Fibroblast of skin of right biceps (primary cell): ENCODE results near the gene LILRB2.
"Not testable (repeated sequence)": the region's sequence is repeated elsewhere in the genome, so short reads cannot be mapped to it uniquely, and the experiment has no call there.

Experiments
- DNase-seq: peaks from one replicate; pipeline ENCODE4 v3.0.0-alpha.2; 2013

LILRB2 gene

DNA sequence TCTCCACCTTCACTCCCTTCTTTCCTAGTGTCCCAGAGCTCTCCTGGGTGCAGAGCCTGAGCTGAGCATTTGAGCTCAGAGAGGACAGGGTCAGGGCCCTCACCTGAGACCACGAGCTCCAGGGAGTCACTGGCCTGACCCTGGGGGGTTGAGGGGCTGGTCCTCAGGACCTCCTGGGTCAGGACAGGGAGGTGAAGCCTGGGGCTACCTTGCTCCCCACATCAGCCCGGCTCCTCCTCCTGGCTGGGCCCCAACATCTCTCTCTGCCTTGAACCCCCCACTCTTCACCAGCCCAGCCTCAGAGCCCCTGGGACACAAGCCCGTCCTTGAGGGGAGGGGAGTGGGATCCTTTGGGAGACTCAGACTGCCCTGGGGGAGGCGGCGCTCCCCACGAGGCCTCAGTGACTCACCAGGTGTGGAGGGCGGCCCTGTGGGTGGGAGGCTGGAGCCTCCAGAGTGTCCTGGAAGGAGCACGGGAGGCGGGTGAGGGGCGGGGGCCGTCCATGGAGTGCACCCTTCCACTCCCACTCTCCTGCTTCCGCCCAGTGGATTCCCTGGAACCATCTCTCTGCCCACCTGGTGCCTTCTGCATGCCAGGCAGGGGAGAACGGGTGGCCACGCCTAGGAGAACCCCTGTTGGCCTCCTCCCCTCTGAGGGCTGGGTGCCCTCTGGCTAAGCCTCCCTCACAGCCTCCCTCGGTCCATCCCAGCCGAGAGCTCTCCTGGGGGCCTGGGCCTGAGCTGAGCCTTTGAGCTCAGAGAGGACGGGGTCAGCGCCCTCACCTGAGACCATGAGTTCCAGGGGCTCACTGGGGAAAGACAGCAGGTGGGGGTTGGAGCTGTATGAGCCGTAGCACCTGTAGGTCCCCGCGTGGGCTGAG, 41.2 kb downstream of the LILRB2 start:
- DNase-seq, result not testable (repeated sequence)

DNA sequence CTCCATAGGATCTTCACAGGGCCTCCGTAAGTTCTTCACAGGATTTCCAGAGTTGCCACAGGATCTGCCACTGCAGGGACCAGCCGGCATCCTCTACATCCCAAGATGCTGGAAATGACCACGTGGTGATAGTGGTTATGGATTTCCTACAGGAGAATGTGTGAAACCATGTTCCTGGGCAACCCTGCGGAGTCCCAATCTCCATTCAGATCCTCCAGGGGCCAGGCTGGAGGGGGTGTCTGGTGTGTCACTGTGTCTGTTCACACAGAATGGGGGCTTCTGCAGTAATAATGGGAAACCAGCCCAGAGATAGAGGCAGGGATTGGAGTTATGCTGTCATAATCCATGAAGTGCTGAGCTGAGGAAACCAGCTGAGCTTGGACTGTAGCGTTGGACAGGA, 47.0 kb downstream of the LILRB2 start:
- no peak for DNase-seq

DNA sequence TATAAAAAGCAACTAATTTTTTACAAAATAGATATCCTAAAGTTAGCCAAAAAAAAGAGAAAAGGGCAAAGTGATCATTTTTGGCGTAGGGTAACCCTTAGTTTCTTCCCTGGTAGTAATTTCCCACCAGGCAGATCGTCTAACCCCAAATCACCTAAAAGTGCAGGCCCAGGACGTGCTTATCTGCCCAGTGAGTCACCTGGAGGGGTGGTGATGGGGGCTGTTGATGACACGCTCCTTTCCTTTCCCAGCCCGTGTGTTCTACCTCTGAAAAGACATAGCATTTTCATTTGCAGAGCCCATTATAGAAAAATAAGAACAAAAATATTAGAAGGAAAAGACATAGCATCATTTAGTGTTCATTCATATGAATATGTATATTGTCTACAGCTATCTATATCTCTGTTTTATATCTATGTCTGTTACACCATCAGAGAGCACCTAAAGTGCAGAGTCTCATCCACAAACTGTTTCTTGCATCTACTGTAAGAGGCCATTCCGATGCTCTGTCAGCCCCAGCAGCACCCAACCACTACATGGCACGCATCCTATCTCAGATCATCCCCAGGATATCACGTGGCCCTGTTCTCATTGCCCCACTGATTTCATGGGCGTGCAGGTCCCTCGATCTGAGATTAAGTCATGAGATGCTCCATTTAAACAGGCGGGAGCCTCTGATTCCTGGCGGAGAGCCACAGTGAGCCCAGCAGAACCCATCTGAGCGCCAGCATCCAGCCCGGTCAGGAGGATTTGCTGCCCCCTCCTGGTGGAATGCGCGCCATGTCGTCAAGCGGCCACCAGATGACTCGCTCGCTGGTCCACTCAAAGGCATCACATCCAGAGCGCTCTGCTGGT, 49.6 kb downstream of the LILRB2 start:
- DNase-seq, result peak; percentile 70

DNA sequence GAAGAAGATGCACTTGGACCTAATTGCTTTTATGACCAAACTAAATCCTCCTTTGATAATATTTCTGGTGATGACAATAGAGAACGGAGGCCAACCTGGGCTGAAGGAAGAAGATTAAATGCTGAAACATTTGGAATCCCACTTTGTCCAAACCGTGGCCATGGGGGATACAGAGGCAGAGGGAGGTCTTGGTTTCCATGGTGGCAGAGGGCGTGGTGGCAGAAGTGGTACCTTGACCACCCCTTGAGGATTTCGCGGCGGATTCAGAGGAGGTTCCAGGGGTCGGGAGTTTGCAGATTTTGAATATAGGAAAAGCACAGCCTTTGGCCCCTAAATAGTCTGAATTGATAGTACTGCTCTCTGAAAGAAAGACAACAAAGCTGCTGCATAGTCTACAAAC, 50.9 kb downstream of the LILRB2 start:
- DNase-seq, result no peak

DNA sequence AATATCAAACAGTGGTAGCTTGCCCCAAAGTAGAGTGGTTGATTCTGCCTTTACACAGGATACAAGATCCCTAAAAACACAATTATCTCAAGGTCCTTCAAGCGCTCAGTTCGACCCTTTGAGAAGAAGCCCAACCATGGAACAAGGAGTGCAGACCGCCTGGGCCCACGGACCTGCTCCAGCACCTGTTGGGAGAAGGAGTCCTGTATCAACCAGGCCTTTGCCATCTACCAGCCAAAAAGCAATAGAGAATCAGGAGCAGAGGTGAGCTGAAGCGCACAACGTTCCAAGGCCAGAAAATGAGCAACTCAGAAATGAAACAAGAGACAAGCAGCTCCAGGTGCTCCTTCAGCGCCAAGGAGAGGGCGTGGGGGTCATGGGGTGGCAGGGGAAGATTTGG, 51.8 kb downstream of the LILRB2 start:
- no peak for DNase-seq

DNA sequence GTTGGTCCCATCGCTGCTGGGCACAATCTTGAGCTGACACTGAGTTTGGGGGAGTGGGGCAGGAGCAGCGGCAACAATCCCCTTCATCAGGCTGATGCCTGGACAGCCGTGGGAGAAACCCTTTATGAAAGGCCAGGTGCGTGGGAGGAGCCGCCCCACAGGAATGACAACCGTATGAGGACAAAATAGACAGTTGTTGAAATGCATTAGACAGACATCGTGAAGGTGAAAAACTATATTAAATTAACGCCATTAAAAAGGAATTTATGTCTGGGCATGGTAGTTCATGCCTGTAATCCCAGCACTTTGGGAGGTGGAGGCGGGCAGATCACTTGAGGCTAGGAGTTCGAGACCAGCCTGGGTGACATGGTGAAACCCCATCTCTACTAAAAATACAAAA, 56.3 kb downstream of the LILRB2 start:
- not testable (repeated sequence) for DNase-seq

DNA sequence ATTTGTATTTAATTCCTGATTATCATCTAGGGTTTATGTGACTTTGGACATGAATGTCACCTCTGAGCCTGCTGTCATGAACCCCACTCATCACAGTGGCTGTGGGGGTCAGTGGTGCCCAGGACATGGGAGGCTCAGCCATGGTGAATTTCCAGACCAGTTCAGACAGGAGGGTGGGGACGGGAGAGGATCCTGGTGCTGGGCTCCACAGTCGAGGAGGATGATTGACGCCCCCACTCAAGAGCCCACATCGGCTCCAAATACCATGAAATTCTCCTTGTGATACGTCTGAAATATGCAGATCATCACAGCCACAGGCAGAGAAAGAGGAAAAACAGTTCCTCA, 57.0 kb downstream of the LILRB2 start:
- DNase-seq, result not testable (repeated sequence)
